GM23248 (cell line): Measurements from ENCODE around the gene TWIST2. TPM values are rescaled to one million over a fixed set of nuclear protein-coding genes. Genes with fewer than 3 reads are reported as not detected.

Experiments
- DNase-seq: peaks from one replicate; pipeline ENCODE4 v3.0.0-alpha.2; 2015
- H2AFZ ChIP-seq: fragments of 200-600 bp; sonication (generic); 2 replicates; pipeline ENCODE4 v1.6.1; 2016; ENCODE audit warnings: antibody characterized with exemption
- H3F3A ChIP-seq: fragments of 200-600 bp; sonication (generic); 2 replicates; pipeline ENCODE4 v1.6.1; 2016; ENCODE audit warnings: mild to moderate bottlenecking, antibody characterized with exemption, mixed run types; ENCODE audit not compliant: insufficient read depth
- H3K27ac ChIP-seq: fragments of 200-600 bp; sonication (generic); 2 replicates; pipeline ENCODE4 v1.5.1; 2016; ENCODE audit warnings: mild to moderate bottlenecking
- H3K27me3 ChIP-seq: fragments of 200-600 bp; sonication (generic); replicated peaks from 2 replicates; pipeline ENCODE4 v1.6.1; 2016; ENCODE audit warnings: mild to moderate bottlenecking; ENCODE audit not compliant: insufficient read depth
- H3K36me3 ChIP-seq: fragments of 200-600 bp; sonication (generic); 2 replicates; pipeline ENCODE4 v1.6.1; 2016; ENCODE audit warnings: low read depth, mild to moderate bottlenecking
- H3K4me1 ChIP-seq: fragments of 200-600 bp; sonication (generic); 2 replicates; pipeline ENCODE4 v1.6.1; 2016; ENCODE audit warnings: mild to moderate bottlenecking; ENCODE audit not compliant: insufficient read depth
- H3K4me2 ChIP-seq: fragments of 200-600 bp; sonication (generic); one replicate; pipeline ENCODE4 v1.6.1; 2016; ENCODE audit warnings: mild to moderate bottlenecking; ENCODE audit not compliant: unreplicated experiment
- H3K4me3 ChIP-seq: fragments of 200-600 bp; sonication (generic); 2 replicates; pipeline ENCODE4 v1.5.1; 2016; ENCODE audit warnings: mild to moderate bottlenecking
- H3K79me2 ChIP-seq: fragments of 200-600 bp; sonication (generic); 2 replicates; pipeline ENCODE4 v1.6.1; 2016; ENCODE audit warnings: mild to moderate bottlenecking; ENCODE audit not compliant: insufficient read depth
- H3K9ac ChIP-seq: fragments of 200-600 bp; sonication (generic); 2 replicates; pipeline ENCODE4 v1.6.1; 2016; ENCODE audit warnings: mild to moderate bottlenecking
- H3K9me2 ChIP-seq: fragments of 200-600 bp; sonication (generic); 2 replicates; pipeline ENCODE4 v1.6.1; 2016; ENCODE audit warnings: mixed run types, mild to moderate bottlenecking, moderate library complexity; ENCODE audit not compliant: insufficient read depth
- H3K9me3 ChIP-seq: fragments of 200-600 bp; sonication (generic); one replicate; pipeline ENCODE4 v1.6.1; 2017; ENCODE audit warnings: low read depth
- H4K20me1 ChIP-seq: fragments of 200-600 bp; sonication (generic); 2 replicates; pipeline ENCODE4 v1.6.0; 2016; ENCODE audit not compliant: insufficient read depth
- EZH2 ChIP-seq: fragments of 200-600 bp; sonication (generic); IDR thresholded peaks from 2 replicates; pipeline ENCODE4 v1.6.1; 2018; ENCODE audit warnings: antibody characterized with exemption, mild to moderate bottlenecking; ENCODE audit not compliant: insufficient read depth, poor library complexity, severe bottlenecking
- EZH2phosphoT487 ChIP-seq: fragments of 200-600 bp; sonication (generic); IDR thresholded peaks from 2 replicates; pipeline ENCODE4 v1.6.1; 2018; ENCODE audit warnings: antibody characterized with exemption, moderate library complexity, mild to moderate bottlenecking, low read depth; ENCODE audit not compliant: insufficient read depth
- WGBS, 2 experiments: methylation state at CpG; one replicate each; pipeline ENCODE4 v1.1.6; 2015 to 2017; ENCODE audit warnings: low lambda C conversion rate in 2 of 2, low coverage in 1 of 2; ENCODE audit errors: missing lambda C conversion rate in 2 of 2; 5-methylcytosine and 5-hydroxymethylcytosine counted together
- in situ Hi-C: fragments of 300-500 bp; cut with MboI; formaldehyde crosslinking; loops from 2 replicates; pipeline ENCODE4 v1.15.0; 2020
- polyA plus RNA-seq: library from polyadenylated mRNA; unstranded; fragments of >200 nt; fragmentation: Nextera tagmentation; extraction: Ambion mirVana; gene quantifications from 2 replicates; pipeline ENCODE4 v1.2.1, GENCODE V29; 2016
- total RNA-seq: library from RNA; depleted of rRNA; stranded (reverse); fragments of >200 nt; shearing (Covaris generic); gene quantifications from 2 replicates; pipeline ENCODE4 v1.2.3, GENCODE V29; 2014

Gene TWIST2
- total and polyA plus RNA-seq, 2 experiments from 2014 or later, result 248 to 544 TPM

DNA sequence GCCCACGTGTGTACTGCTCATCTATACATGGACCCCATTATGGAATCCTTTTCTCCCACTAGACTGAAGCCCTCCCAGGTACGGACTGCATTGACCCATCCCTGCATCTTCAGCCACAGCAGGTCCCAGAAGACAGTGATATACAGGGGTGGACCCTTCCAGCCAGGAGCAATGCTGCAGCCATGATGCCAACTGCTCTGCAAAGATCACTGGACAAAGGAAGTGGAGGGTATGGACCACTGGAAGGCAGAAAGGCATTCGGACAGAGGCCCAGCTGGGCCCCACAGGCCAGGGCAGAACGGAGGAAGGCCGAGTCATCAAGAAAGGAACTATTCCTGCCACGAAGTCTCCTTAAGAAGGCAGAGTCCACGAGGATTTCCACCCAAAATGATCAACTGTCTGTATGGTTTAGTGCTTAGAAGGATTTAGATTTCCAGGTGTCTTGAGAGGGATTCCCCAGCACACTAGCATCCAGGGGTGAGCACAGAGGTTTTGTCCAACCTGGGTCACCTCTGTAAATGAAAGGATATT, 93.4 kb downstream of the TWIST2 start:
- Histone ChIP-seq H3K9ac (no peak overlapping the region), H3K27me3 (no peaks in the 10 kb centered on the region), H4K20me1 (no peaks in the 10 kb centered on the region), H3F3A (peaks cover 20% of the 10 kb centered on the region), H3K4me2 (no peak overlapping the region), H3K79me2 (peaks cover 26% of the 10 kb centered on the region), H3K36me3 (no peaks in the 10 kb centered on the region), H3K4me1 (peaks cover 35% of the 10 kb centered on the region), H3K9me2 (no peaks in the 10 kb centered on the region), H3K9me3 (no peaks in the 10 kb centered on the region), H3K27ac (no peak overlapping the region), H2AFZ (no peak overlapping the region), H3K4me3 (no peak overlapping the region)
- in situ Hi-C loops, result no loop called here
- DNase-seq, result no peak
- TF ChIP-seq EZH2phosphoT487 (no peak), EZH2 (no peak)
- 92 to 97% methylated on average over 7 of the region's 7 CpGs for WGBS, 2 experiments

DNA sequence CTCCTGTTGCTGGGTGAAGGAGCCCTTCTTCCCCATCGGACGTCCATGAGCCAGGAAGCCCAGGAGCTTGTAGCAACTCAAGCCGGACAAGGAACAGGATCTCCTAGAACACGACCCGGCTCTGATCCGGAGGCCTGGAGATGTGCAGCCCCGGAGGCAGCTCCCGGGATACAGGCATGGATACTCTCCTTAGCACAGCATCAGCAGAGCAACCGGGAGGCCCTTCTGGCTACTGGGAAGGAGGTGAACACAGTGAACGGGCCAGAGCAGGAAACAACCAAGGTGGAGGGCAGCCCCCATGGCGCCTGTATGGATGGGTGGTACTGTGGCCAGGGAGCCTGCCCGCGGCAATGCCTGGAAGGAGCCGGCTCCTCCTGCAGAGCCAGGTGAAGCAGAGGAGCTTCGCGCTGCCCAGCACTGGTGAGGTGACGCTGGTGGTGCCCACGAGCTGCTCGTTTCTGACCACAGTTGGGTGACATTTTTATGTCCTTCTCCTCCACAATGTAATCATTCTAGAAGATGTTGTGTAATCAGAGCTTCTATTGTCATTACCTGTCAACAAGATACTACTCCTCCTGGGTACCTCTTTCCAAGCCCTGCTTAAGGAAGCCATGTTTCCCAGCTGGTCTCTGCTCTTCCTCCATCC, 94.3 kb downstream of the TWIST2 start:
- Histone ChIP-seq H3F3A (peaks cover 20% of the 10 kb centered on the region), H3K9ac (no peak overlapping the region), H3K36me3 (no peaks in the 10 kb centered on the region), H3K4me3 (no peak overlapping the region), H3K9me3 (no peaks in the 10 kb centered on the region), H3K27ac (peak overlapping the region; percentile 24), H2AFZ (no peak overlapping the region), H3K4me2 (no peak overlapping the region), H3K9me2 (no peaks in the 10 kb centered on the region), H3K4me1 (peaks cover 37% of the 10 kb centered on the region), H4K20me1 (no peaks in the 10 kb centered on the region), H3K27me3 (no peaks in the 10 kb centered on the region), H3K79me2 (peaks cover 32% of the 10 kb centered on the region)
- DNase-seq, result no peak
- TF ChIP-seq EZH2phosphoT487 (no peak), EZH2 (no peak)
- WGBS, 2 experiments, result 95 to 97% methylated on average over 19 of the region's 19 CpGs
- in situ Hi-C loops, result no loop called here

- Histone ChIP-seq H3K4me1 (peaks cover 39% of the 10 kb centered on the region), H2AFZ (no peak overlapping the region), H3K9me2 (no peaks in the 10 kb centered on the region), H3K9me3 (no peaks in the 10 kb centered on the region), H3K4me3 (no peak overlapping the region), H3K27ac (peak overlapping the region; percentile 24), H3K4me2 (no peak overlapping the region), H4K20me1 (no peaks in the 10 kb centered on the region), H3K79me2 (peaks cover 32% of the 10 kb centered on the region), H3F3A (peaks cover 22% of the 10 kb centered on the region), H3K36me3 (no peaks in the 10 kb centered on the region), H3K9ac (no peak overlapping the region), H3K27me3 (no peaks in the 10 kb centered on the region)
- peak; percentile 63 for DNase-seq
- no peak for TF ChIP-seq EZH2
- TF ChIP-seq EZH2phosphoT487, result no peak
- in situ Hi-C loops, result no loop called here
- 39 to 45% methylated on average over 13 of the region's 13 CpGs for WGBS, 2 experiments
Measured at GRCh38 chr2:238942726-238943300, 94.9 kb downstream of the TWIST2 start.

- no peak overlapping the region for H3K4me3 ChIP-seq
- peaks cover 32% of the 10 kb centered on the region for H3K79me2 ChIP-seq
- H3K4me2 ChIP-seq, result no peak overlapping the region
- TF ChIP-seq EZH2 (no peak), EZH2phosphoT487 (no peak)
- no peaks in the 10 kb centered on the region for H3K9me3 ChIP-seq
- no peaks in the 10 kb centered on the region for H3K27me3 ChIP-seq
- no peaks in the 10 kb centered on the region for H4K20me1 ChIP-seq
- H3K9ac ChIP-seq, result no peak overlapping the region
- H3F3A ChIP-seq, result peaks cover 23% of the 10 kb centered on the region
- in situ Hi-C loops, result no loop called here
- no peak for DNase-seq
- H2AFZ ChIP-seq, result no peak overlapping the region
- no peaks in the 10 kb centered on the region for H3K9me2 ChIP-seq
- WGBS, 2 experiments, result 84 to 86% methylated on average over 13 to 14 of the region's 14 CpGs
- peaks cover 38% of the 10 kb centered on the region for H3K4me1 ChIP-seq
- no peak overlapping the region for H3K27ac ChIP-seq
- no peaks in the 10 kb centered on the region for H3K36me3 ChIP-seq
Measured at GRCh38 chr2:238943338-238944067, 95.6 kb downstream of the TWIST2 start.
